Dermis microvascular lymphatic vessel endothelial cell (primary cell): Measurements from ENCODE around the gene WWC1. TPM values are rescaled to one million over a fixed set of nuclear protein-coding genes. Genes with fewer than 3 reads are reported as not detected.
"Not testable (repeated sequence)": the region's sequence is repeated elsewhere in the genome, so short reads cannot be mapped to it uniquely, and the experiment has no call there.

Experiments used
- DNase-seq, 2 donors: peaks; one replicate each; pipeline versions ENCODE4 v3.0.0 to v3.0.0-alpha.2; 2010; ENCODE audit warnings: low read depth in 2 of 2
- total RNA-seq: library from RNA; depleted of rRNA; stranded (reverse); fragments of >200 nt; gene quantifications from 2 replicates; pipeline ENCODE4 v1.2.1, GENCODE V29; 2014

The WWC1 gene
- total RNA-seq, 1 donor from 2014 or later = 0.13 TPM

DNA sequence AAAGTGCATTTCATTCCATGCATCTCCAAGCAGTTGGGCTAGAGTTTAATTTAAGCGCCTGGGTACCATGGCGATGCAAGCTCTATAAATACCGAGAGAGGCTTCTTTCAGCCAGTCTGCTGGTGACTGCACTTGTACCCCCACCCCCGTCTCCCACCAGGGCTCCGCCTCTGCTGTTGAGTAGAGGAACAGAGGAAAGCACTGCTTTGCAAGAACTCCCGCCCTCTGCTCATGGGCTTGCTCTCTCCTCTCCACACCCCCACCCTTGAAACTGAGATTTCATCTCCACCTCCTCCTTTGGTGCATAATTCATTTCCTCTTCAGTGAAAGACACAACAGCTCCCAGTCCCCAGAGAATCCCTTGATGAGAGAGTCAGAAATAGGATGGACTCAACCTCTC lies 5.1 kb upstream of the WWC1 start:
- DNase-seq = no peak

DNA sequence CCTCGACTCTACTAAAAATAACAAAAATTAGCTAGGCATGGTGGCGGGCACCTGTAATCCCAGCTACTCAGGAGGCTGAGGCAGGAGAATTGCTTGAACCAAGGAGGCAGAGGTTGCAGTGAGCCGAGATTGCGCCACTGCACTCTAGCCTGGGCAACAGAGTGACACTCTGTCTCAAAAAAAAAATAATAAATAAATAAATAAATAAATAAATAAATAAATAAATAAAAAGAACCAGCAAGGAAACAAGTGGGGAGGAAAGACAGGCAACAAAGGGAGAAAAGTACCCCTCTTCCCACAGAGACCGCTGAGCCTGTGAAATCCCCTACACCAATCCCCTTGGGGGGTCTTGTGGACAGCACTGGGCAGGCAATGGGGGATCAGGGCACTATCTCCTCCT lies 4.6 kb upstream of the WWC1 start:
- not testable (repeated sequence) for DNase-seq

DNA sequence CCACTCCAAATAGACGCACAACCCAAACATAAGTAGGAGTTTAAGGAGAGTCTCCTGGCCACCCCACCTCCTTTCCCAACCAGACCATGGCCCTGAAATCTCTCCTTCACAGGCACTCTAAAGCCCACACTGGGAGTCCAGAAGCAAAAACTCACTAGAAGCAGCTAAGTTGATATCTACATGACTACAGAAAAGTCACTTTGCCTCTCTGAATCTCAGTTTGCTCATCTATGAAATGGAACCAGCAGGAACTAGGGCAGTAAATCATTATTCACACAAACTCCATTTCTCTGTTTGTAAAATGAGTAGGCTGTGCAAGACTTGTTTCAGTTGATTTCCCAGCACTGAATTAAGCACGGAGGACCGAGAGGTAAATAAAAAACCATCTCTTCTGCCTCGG lies 4.1 kb upstream of the WWC1 start:
- no peak for DNase-seq

DNA sequence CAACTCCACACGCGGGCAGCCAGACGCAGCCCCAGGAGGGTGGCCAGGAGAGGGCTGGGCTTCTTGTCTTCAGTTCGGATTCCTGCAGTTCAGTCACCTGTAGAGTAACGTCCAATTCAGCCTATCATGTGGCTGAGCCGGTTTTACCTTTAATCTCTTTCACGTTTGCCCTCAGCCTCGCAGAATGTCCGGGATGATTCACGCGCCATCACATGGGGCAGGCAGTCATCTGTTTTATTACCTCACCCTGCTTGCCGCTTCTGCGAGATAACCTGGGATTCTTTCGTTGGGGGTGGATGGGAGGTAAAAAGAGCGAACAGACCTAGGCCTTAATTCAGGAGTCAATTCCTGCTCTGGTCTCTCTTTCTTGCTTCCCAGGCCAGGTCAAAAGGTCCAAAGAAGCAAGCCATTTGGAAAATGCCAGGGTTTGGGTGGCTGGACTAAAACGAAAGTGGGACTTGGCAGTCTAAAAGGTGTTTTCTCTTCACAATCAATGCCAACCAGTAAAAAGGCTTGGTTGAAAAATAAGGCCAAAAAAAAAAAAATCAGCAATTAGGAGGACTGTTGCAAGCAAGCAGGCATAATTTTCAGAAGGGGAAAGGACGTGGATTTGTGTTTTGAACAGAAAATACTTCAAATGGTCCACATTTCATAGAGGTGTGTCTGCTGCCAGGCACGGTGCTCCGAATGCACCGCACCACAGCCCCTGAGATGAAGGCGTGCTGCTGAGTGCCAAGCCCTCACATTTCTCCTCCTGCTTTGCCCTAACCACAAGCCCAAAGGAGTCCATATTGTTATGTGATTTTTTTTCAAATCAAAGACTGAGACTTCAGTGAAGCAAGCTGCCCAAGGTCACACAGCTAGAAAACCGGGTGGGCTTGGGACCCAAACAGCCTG lies 2.8 kb upstream of the WWC1 start:
- DNase-seq = peak in 1 of 2 donors; percentile 0

DNA sequence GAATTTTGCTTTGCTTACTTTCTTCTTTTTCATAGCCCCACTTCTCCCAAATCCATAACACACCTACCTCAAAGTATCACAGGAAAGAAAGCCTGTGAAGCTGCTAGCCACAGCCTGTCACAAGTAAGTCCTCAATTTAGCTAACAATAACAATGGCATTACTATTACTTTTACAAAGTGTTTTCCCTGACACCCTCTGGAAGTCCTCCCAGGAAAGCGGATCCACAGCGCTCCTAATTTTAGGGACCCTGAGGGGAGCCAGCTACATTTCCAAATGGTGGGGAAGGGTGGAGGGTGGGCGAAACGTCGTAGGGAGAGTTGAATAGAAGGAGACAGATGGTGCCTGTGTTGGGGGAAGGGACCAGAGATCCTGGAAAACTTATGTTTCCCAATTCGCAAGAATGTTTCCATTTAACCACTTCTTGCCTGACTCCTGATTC lies 523 bp upstream of the WWC1 start:
- DNase-seq = no peak

DNA sequence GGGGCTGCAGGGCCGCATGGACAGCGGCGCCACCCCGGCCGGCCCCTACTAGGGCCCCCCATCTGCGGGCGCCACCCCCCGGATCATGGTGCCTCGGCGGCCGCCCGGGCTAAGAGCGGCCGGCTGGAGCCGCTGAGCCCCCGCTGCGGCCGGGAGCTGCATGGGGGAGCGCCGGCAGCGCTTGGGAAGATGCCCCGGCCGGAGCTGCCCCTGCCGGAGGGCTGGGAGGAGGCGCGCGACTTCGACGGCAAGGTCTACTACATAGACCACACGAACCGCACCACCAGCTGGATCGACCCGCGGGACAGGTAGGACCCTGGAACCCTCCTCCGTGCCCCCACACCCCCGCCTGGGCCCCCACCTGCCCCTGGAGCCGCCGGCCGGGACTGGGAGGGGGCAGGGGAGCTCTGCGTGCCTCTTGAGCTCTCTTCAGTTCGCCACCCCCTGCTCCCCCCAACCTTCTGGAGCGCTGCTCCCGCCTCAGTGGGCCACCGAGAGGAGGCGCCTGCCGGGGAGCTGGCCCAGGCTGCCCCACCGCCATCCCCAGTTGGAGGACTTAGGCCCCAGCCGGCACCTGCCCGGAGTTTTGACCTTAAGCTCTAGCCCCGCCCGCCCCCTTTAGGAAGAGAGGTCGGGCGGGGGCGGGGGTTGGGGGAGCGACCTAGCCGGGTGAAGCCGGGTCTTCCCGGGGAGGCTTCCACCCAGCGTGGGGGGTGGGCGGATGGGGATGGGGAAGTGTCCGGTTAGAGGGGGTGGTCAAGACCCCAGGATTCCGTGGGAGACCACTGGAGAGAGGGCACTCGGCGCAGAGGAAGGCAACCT lies 730 bp downstream of the WWC1 start:
- no peak for DNase-seq

GRCh38 chr5:168292786-168293696 lies 1.6 kb downstream of the WWC1 start:
- DNase-seq = no peak

- DNase-seq = no peak
Measured at GRCh38 chr5:168295574-168296201, 4.2 kb downstream of the WWC1 start.

- no peak for DNase-seq
Measured at GRCh38 chr5:168296682-168297081, 5.2 kb downstream of the WWC1 start.

- DNase-seq = no peak
Measured at GRCh38 chr5:168298949-168299348, 7.5 kb downstream of the WWC1 start.

DNA sequence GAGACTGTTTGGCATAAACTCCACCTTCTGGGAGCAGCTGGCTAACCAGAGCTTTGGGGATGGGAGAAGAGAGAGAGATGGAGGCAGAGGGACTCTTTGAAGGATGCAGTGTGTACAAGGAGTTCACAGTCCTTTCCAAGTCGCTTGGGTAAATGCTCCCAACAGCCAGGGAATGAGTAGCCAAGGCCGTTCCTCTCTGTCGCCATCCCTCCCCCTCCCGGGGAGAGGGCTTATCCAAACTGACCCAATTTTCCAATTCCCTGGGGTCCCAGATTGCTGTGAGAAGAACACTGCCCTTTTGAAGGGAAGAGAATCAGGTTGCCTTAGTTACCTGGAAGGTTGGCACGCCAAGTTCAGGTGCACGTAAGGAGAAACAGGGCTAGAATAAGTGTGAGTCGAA lies 7.9 kb downstream of the WWC1 start:
- DNase-seq = no peak

DNA sequence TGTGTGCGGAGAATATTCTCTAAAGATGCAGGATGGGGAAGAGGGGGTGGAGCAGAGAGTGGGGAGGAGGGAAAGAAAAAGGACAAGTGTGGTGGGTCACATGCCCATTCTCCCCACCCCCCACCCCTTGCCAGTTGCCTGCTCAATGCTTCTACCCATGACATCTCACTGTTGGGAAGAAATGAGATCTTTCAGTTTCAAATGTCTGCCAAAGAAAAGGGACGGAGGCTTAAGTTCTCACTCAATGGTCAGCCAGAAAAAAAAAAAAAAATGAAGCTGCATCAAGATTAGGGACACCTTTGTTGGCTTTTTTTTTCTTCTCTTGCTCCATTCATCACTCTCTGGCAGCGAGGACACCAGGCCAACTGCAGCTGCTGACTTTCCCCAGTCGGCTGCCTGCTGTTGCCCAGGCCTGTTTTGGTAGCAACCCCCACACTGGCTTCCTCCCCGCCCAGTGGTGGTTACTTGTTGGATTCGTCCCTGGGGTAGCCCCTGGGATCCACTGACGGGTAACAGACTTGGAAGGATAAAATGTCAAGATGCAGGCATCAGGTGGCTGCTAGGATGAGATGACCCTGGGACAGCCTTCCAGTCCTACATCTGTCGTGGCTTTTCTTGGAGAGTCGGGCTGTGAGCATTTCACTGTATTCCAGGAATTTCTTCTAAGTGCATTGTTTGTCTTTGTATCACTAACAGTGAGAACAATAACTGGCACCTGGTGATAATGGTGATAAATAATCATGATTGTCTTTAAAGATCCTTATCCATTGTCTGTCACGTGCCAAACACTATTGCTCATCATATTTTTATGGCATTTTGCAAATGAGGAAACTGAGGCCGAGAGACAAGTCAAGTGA lies 9.1 kb downstream of the WWC1 start:
- no peak for DNase-seq

GRCh38 chr5:168301593-168302390 lies 10.3 kb downstream of the WWC1 start:
- no peak for DNase-seq

DNA sequence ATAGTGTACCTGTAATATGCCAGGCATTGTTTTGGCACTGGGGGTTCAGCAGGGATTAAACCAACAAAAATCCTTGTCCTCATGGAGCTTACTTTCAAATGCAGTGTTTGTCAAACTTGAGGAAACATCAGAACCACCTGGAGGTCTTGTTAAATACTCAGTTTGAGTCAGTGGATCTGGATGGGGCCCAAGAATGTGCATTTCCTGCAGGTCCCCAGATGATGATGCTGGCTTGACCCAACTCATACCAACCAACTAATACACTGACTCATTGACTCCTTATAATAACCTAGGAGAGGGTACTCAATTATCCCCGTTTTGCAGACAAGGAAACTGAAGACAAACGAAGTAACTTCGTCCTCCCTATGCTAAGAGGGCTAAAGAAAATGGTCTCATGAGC lies 11.3 kb downstream of the WWC1 start:
- no peak for DNase-seq

- DNase-seq = no peak
Measured at GRCh38 chr5:168303393-168304025, 12.1 kb downstream of the WWC1 start.

DNA sequence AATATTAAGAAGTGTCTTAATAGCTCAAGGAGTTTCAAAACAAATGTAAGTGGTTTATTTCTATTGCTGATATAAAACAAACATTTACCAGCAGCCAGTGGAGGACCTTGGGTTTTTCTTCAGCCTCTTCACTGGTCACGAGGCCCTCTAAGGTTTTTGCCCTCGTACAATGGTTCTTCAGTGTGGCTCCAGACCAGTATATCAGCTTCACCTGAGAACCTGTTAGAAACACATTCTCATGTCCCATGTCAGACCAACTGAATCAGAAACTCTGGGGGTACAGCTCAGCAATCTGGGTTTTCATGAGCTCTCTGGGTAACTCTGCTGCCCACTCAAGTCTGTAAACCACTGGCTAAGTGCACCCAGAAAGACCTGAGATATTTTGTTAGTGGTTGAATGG lies 12.9 kb downstream of the WWC1 start:
- no peak for DNase-seq

DNA sequence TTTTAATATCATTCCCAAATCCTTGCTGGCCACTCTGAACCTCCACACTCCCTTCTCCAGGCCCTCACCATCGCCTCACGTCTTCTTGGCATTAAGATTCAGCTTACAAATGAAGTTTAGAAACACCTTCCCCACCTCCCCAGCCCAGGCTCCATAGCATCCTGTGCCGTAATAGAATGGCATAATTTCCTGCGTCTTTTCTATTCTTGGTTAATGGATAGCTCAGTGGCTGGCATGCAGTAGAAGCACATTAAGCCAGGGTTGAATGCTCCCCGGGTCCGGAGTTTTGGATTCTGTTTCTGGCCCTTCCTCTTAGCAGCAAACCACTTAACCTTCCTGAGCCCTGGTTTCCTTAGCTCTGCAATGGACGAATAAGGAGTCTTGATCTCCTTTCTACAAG lies 13.8 kb downstream of the WWC1 start:
- DNase-seq = no peak

- no peak for DNase-seq
Measured at GRCh38 chr5:168307022-168307421, 15.6 kb downstream of the WWC1 start.
